IPS DF 4.7 (cell line): ENCODE data around the gene NFKBIB.

Experiments
- DNase-seq: peaks from one replicate; pipeline ENCODE4 v3.0.0-alpha.2; 2013; ENCODE audit warnings: low spot score; ENCODE audit errors: extremely low read depth

Gene NFKBIB

DNA sequence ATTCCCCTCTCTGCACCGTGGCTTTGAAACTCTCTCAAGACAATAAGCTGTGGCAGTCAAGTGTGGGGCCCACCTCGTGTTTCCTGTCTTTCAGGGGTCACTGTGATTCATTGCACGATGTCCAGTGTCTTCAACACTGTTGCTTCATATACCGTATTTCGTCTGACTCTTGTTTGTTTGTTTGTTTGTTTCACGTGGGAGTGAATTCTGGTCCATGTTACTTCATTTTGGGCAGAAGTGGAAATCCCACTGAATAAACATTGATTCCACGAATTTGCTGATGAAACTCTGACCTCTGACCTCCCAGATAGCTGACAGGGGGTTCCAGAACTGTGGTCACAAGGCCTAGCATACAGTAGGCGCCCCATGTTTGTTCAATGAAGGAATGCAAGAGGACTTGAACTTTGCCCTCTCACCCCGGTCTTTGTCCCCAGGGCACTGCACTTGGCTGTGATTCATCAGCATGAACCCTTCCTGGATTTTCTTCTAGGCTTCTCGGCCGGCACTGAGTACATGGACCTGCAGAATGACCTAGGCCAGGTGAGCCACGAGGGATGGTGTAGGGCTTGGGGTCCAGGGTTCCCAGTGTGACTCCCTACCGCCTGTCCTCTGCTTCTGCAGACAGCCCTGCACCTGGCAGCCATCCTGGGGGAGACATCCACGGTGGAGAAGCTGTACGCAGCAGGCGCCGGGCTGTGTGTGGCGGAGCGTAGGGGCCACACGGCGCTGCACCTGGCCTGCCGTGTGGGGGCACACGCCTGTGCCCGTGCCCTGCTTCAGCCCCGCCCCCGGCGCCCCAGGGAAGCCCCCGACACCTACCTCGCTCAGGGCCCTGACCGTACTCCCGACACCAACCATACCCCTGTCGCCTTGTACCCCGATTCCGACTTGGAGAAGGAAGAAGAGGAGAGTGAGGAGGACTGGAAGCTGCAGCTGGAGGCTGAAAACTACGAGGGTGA is 5.1 kb downstream of the NFKBIB start:
- DNase-seq: no peak

DNA sequence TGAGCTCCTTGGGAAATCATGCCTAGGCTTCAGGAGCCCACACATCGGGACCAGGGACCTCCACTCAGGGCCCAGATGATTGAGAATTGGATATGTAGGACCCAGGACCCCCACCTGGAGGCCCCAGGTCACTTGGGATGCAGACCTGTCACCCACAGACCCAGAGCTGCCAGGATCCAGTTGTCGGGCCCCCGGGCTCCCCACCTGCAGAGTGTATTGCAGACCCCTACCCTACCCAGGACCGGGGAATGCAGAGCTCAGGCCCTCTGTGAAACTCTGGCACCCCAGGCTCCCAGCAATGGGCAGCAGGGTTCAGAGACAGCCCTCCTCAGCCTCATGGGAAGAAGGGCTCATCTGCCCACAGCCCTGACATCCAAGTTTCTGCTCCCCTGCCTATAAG is 5.9 kb downstream of the NFKBIB start:
- DNase-seq: no peak

DNA sequence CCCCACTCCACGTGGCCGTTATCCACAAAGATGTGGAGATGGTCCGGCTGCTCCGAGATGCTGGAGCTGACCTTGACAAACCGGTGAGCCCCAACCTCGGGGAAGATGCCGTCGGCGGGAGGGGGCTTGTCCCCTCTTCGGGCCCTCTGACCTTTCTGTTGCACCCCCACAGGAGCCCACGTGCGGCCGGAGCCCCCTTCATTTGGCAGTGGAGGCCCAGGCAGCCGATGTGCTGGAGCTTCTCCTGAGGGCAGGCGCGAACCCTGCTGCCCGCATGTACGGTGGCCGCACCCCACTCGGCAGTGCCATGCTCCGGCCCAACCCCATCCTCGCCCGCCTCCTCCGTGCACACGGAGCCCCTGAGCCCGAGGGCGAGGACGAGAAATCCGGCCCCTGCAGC is 7.5 kb downstream of the NFKBIB start:
- no peak for DNase-seq

DNA sequence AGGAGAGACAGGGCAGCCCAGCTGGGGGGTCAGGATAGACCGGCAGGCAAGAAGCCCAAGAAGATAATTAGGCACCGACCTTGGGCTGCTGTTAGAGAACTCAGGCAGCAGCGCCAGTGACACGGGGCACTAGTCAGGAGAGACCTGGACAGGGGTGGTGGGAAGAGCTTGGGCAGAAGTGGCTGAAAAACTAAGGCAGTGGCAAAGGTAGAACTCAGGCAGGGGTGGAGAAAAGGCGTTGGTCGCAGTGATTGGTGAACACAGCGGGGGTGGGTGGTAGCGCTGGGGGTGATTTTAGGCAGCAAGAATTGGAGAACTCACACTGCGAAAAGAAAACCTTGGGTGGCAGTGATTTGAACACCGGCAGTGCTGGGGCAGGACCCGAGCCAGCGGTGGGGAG is 7.9 kb downstream of the NFKBIB start:
- DNase-seq: no peak

DNA sequence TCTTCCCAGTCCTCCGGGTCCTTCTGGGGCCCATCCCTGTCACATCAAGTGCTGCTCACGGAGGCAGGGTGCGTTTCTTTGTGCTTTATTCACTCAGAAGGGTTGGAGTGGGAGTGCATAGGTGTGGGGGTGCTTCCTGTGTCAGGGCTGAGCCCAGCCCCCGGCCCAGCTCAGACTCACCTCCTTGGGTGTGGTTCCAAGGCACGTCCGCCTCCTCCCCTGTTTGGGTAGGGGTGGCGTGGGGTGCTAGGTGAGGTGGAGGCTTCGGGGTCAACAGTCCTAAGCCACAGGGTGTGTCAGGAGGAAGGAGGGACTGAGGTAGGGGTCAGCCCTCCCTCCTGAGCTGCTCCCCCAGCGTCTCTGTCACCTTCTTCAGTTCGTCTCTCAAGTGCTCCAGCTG is 9.1 kb downstream of the NFKBIB start:
- no peak for DNase-seq

DNA sequence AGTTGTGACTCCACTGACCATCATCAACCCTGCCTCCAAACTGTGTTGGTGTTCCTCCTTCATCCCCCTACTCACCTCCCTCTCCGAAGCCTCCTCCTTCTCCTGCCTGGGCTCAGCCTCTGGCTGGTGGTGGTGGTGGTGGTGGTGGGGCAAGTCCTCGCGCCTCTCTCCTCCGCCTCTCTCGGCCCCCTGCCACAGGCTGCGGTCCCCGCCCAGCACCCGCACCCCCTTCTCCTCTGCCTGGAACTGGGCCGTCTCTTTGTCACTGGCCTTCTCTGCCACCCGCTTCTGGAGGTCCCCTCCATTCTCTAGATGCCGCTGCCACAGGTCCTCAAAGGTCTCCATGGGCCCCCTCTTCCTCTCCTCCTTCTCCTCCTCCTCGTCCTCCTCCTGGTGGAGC is 10.7 kb downstream of the NFKBIB start:
- no peak for DNase-seq

DNA sequence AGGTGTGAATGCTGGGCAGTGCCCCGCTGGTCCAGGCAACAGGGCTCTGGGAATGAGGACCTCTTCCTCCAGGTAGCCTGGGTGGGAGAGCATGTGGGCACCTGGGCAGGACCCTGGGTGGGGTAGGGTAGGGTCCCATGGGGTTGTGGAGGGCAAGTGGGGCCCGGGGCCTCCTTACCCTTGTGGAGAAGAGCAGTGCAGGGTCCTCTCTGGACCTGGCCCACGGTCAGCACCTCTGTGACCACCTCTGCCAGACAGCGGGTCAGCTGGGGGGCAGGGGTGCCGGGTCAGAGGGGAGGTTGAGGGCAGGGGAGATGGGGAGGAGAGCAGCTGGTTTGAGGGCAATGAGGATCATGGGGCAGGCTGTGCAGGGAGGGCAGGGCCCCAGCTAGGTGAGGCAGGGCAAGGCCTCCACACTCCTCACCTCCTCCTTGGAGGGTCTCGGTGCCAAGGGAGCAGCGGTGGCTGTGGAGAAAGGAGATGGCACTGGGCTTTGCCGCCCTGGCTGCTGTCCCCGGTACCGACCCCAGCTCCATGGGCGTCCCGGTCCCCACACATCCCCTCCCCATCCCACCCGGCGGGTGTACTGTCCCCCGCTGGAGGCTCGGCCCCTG is 11.7 kb downstream of the NFKBIB start:
- DNase-seq: no peak

DNA sequence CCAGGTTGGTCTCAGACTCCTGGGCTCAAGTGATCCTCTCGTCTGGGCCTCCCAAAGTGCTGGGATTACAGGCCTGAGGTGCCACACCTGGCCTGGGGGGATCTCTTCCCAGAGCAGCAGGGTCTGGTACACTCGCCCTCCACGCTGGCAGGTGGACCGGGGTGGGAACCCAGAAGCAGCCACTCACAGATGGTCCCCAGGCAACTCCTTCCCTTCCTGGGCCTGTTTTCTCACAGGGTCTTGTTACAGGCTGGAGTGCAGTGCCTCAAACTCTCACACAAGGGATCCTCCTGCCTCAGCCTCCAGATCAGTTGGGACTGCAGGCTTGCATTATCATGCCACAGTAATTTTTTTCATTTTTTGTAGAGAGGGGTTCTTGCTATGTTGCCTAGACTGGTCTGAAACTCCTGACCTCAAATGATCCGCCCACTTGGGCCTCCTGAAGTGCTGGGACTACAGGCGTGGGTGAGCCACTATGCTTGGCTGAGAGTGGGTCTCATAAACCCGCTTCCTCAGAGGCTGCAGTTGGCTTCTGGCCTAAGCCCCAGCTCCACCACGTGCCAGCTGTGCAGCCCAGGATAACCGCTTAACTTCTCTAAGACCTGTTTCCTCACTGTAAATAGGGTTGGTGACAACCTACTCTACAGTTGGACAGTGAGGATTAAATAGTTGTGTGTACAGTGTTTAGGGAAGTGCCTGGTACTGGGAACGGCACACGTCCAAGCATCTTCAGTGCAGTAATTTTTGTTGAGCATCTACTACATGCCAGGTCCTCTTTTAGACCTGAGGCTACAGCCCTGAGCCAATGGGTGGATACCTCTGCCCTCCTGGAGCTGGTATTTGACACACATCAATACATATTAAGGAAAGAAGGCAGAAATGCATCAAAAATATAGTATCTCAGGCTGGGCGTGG is 13.1 kb downstream of the NFKBIB start:
- DNase-seq: no peak

DNA sequence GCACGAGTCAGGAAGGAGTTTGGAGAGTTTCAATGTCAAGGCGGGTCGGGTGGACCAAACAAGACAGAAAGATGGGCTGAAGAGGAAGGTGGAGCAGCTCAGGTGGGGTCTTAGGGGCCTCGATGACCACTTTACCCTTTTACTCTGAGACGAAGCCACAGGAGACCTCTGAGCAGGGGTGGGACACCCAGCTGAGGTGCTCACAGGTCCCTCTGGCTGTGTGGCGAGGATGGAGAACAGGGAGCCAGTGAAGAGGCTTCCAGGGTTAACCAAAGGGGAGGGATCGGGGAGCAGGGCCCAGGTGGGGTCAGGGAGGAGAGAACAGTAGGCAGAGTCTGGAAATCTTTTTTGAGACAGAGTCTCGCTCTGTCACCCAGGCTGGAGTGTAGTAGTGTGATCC is 14.2 kb downstream of the NFKBIB start:
- no peak for DNase-seq

DNA sequence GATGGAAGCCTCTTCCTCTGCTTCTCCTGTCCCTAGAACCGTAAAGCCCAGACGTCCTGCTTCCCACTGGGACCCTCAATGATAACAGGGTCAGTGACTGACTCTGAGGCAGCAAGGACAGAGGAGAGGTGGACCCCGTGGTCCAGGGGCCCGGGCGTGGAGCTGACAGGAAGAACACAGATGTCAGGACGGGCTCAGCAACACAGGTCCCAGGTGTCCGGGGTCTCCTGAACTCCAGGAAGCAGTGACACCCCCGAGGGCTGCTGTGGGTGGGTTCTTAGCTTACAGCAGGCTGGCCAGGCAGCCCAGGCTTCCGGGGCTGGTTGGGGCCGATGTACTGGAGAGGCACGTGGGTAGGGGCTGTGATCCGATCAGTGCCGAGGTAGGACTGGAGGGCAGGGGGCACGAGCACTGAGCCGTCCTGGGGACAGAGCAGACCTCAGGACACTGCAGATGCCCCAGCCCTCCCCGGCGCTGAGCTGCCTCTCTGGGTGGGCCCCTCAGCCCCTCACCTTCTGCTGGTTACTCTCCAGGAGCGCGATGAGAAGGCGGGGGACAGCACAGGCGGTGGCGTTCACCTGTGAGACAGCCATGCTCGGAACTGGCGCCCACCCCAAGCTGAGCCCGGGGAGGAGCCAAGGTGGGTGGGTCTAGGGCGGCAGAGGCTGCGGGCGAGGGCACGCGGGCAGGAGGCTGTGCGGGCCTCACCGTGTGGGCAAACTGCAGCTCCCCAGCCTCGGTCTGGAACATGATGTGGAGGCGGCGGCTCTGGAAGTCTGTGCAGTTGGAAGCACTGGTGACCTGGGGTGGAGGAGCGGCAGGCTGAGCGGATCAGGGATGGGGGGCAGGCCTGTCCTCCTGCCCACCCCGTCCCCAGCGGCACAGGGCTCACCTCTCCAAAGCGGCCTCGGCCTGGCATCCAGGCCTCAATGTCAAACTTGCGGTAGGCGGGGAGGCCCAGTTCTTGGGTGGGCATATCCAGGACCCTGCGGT is 15.9 kb downstream of the NFKBIB start:
- no peak for DNase-seq

DNA sequence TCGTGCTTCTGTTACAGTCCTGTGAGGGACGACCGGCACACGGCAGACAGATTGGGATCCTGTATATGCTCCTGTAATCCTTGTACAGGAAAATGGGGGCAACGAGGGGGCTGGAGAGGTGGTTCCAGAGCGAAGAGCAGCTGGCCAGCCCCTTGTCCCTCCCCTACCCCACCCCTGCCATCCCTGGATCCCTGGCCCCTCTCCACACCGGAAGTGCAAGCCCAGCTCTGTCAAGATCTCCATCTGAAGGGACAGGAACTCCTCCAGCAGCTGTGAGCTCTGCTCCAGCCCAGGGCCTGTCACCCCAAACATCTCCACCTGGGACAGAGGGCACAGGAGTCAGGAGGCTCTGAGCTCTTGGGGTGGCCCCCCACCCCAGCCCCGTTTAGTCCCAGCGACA is 17.7 kb downstream of the NFKBIB start:
- no peak for DNase-seq

DNA sequence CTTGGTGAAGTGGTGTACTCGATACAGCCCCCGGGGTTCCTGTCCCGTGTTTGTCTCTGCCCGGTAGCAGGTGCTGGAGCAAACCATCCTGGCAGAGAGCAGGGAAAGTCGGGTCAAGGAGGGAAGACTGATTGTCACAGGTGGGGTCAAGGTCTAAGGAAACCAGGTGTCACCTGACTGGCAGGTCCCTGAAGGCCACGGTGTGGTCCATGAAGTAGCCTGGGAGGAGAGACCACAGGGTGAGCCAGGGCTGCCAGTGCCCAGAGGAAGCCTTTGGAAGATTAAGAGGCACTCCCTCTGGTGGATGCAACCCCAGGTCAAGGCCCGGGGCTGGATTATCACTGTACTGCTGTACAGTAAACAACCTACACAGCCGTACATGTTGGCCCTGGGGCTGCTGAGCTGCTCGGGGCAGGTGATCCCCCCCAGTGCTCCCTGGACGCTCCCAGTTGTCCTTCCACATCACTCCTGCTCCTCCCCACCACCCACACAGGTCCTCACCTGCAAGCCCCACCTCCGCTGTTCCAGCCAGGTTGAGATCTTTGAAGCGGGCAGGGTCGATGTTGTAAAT is 18.2 kb downstream of the NFKBIB start:
- no peak for DNase-seq

DNA sequence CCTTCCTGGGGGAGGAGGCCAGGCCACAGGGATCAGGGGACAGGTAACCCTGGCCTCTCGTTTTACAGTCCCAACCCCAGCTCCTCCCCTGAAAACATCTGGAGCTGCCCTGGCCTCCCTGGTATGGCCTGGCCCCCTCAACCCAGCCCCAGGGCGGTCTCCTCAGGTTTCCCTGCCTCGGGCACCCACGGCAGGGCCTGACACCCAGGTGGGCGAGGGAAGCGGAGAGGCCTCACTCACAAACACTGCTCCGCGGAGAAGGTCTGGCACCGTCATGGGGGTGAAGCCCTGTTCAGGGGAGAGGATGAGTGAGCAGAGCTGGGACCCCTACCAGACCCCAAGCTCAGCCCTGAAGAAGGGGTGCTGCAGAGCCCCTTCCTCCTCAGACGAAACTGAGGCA is 18.8 kb downstream of the NFKBIB start:
- no peak for DNase-seq

DNA sequence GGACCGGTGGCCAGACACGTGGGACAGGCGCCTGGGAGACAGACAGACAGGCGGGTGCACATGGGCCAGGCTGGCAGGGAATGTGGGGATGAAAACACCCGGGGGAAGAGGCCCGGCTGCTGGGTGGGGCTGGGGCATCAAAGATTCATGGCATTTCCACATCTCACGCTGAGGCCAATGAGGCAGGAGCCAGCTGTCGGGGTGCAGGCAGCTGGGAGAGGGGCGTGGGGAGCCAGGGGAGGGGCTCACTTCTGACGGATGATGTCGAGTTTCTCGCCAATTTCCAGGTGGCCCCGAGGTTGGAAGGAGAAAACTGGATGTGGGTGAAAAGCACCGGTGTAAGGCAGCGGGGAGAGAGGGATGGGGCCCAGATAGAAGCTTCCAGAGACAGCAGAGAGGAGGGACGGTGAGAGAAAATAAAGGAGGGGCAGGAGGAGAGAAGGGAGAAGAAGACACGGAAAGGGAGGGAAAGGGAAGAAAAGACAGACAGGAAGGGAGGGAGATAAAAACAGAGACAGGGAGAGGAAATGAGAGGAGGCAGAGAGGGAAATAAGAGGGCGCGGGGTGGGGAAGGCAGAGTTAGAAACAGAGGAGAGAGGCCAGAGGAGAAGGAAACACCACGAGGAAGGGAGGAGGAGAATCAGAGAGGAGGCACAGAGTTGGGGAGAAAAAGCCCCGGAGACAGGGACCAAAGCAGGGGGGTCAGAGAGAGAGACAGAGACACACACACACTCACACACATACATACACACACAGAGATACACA is 20.2 kb downstream of the NFKBIB start:
- DNase-seq: no peak

DNA sequence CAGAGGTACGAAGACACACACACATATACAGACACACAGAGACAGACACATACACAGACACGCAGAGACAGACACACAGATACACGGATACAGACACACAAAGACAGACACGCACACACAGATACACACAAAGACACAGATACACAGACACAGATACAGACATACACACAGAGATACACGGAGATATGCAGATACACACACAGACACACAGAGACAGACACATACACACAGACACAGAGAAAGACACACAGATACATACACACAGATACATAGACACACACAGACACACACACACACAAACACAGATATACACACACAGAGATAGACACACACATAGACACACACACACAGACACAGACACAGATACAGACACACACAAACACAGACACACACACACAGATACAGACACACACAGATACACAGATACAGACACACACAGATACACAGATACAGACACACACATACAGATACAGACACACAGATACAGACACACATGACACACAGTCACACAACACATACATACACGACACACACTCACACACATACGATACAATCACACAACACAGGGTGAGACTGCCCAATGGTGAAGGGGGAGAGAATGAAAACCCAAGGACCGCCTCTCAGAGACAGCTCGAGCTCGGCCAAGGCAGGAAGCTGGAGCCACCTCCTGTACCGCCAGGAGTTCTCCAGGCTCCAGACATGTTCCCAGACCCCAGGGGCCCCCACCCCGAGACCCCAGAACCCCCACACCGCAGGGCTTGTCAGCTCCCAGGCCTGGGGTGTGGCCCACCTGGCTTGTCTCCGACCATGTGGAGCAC is 21.0 kb downstream of the NFKBIB start:
- no peak for DNase-seq

DNA sequence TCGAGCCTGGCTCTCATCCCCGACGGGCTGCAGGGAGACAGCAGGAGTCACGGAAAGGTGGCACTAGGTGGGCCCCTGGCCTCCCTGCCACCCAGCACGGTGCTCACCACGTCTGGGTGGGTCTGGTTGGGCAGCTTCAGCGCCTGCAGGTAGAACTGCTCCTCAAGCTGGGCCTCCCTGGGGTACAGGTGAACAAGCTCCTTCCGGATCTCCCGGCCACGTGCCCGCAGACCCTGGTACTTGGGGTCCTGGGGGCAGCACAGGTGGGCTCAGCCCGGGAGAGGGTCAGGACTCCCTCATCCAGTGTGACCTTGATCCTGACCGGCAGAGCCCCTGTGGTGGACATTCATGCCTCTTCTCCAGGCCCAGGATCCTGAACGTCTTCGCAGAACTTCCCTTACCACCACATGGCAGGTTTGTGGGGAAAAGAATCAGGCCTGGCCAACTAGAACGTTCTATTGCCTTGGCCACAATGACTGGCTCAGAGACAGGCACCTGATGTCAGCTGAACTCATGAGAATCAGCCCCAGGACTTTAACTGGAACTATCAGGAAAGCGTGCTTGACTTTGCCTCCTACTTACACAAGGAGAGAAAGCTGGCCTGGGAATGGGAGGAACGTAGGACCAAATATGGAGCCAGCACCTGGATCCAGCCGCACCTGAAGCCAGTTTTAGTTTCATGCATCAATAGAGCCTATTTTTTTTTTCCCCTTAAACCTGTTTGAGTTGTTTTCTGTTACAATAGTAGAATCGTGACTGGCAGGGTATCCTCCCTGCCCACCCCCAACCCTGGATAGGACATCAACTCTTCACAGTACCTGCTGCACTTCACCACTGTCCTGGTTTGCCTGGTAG is 21.9 kb downstream of the NFKBIB start:
- DNase-seq: no peak

DNA sequence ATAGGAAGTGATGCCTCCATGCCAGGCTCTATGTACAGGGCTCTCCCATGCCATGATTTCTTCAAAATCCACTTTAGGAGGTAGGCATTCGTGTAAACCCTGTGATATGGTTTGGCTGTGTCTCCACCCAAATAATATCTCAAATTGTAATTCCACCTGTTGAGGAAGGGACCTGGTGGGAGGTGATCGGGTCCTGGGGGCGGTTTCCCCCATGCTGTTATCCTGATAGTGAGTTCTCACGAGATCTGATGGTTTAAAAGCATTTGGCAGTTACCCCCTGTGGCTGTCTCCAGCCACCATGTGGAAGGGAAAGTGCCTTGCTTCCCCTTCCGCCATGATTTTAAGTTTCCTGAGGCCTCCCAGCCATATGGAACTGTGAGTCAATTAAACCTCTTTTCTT is 22.7 kb downstream of the NFKBIB start:
- DNase-seq: no peak

DNA sequence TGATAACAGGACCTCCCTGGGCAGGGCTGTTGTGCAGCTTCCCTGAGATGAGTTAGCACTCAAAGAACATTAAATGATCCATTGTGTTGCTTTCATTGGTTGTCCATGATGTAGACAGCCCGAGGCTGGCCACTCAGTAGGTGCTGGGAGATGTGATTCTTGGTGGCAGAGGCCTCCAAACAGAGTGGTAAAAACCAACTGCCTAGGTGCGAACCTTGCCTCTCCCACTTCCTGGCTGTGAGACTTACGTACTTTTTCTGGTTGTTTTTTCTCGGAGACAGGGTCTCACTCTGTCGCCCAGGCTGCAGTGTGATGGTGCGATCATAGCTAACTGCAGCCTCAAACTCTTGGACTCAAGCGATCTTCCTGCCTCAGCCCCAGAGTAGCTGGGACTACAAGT is 24.6 kb downstream of the NFKBIB start:
- DNase-seq: no peak
